Measurements from ENCODE around the gene IQGAP1.

The IQGAP1 gene

GRCh38 chr15:90539789-90540188 lies 151.7 kb downstream of the IQGAP1 start:
- CTCF ChIA-PET, result interaction anchor here (0.5 to 1.4 kb wide), 6 partner anchors 9 to 392 kb away, joined by 3 to 4 read pairs (median 3); no protein-coding TSS in a partner anchor
- Histone ChIP-seq H3K9me3 (ENCODE audit: control insufficient read depth, insufficient read depth, low read depth, low read length) (no peaks in the 10 kb centered on the region), H3K27ac (ENCODE audit: extremely low read depth, low read depth, low read length) (no peak overlapping the region), H3K4me1 (ENCODE audit: control insufficient read depth, insufficient read depth, low read length) (peaks cover 23% of the 10 kb centered on the region), H3K36me3 (ENCODE audit: control insufficient read depth in 2 of 2, insufficient read depth in 1 of 2, low read length in 2 of 2) (peaks cover 3 to 22% of the 10 kb centered on the region in 2 experiments; a peak in 2 of 3 replicates), H3K4me3 (ENCODE audit: low read depth, low read length) (no peak overlapping the region)
- POLR2A ChIA-PET, result no interaction called here
- TF ChIP-seq, protein P1, sequence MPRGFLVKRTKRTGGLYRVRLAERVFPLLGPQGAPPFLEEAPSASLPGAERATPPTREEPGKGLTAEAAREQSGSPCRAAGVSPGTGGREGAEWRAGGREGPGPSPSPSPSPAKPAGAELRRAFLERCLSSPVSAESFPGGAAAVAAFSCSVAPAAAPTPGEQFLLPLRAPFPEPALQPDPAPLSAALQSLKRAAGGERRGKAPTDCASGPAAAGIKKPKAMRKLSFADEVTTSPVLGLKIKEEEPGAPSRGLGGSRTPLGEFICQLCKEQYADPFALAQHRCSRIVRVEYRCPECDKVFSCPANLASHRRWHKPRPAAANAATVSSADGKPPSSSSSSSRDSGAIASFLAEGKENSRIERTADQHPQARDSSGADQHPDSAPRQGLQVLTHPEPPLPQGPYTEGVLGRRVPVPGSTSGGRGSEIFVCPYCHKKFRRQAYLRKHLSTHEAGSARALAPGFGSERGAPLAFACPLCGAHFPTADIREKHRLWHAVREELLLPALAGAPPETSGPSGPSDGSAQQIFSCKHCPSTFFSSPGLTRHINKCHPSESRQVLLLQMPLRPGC (tag by site-specific recombination; IDR thresholded peaks at IDR 0.05), result no peak

GRCh38 chr15:90540768-90541167 lies 152.7 kb downstream of the IQGAP1 start:
- no peaks in the 10 kb centered on the region for H3K9me3 ChIP-seq (ENCODE audit: control insufficient read depth, insufficient read depth, low read depth, low read length)
- peaks cover 18% of the 10 kb centered on the region for H3K4me1 ChIP-seq (ENCODE audit: control insufficient read depth, insufficient read depth, low read length)
- POLR2A ChIA-PET, result no interaction called here
- CTCF ChIA-PET, result no interaction called here
- H3K4me3 ChIP-seq (ENCODE audit: low read depth, low read length), result no peak overlapping the region
- peaks cover 3 to 22% of the 10 kb centered on the region in 2 experiments; a peak in 2 of 3 replicates for H3K36me3 ChIP-seq (ENCODE audit: control insufficient read depth in 2 of 2, insufficient read depth in 1 of 2, low read length in 2 of 2)
- no peak overlapping the region for H3K27ac ChIP-seq (ENCODE audit: extremely low read depth, low read depth, low read length)
- no peak for TF ChIP-seq ZNF37A (tag by site-specific recombination; IDR thresholded peaks at IDR 0.05)

DNA sequence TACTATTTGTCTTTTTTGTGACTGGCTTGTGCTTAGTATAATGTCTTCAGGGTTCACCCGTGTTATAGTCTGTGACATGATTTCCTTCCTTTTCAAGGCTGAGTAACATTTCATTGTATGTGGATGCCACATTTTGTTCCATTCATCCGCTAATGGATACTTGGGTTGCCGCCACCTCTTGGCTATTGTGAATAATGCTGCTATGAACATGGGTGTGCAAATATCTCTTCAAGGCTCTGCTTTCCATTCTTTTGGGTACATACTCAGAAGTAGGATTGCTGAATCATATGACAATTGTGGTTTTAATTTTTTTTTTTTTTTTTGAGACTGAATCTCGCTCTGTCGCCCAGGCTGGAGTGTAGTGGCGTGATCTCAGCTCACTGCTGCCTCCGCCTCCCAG lies 157.1 kb downstream of the IQGAP1 start:
- Histone ChIP-seq H3K4me1 (ENCODE audit: control insufficient read depth, insufficient read depth, low read length) (no peaks in the 10 kb centered on the region), H3K4me3 (ENCODE audit: low read depth, low read length) (no peak overlapping the region), H3K27ac (ENCODE audit: extremely low read depth, low read depth, low read length) (no peak overlapping the region), H3K9me3 (ENCODE audit: control insufficient read depth, insufficient read depth, low read depth, low read length) (no peaks in the 10 kb centered on the region), H3K36me3 (ENCODE audit: control insufficient read depth in 2 of 2, insufficient read depth in 1 of 2, low read length in 2 of 2) (peaks cover 22 to 24% of the 10 kb centered on the region in 2 experiments; a peak in 2 of 3 replicates)
- CTCF ChIA-PET, result no interaction called here
- POLR2A ChIA-PET, result no interaction called here
- TF ChIP-seq BCL11B (tag by site-specific recombination; IDR thresholded peaks at IDR 0.05; ENCODE audit: low read depth), result no peak
- TF ChIP-seq ZNF146 (tag by site-specific recombination; IDR thresholded peaks at IDR 0.05), result peak; percentile 52; the same call in 1 of the 2 replicates
- TF ChIP-seq, protein P2, sequence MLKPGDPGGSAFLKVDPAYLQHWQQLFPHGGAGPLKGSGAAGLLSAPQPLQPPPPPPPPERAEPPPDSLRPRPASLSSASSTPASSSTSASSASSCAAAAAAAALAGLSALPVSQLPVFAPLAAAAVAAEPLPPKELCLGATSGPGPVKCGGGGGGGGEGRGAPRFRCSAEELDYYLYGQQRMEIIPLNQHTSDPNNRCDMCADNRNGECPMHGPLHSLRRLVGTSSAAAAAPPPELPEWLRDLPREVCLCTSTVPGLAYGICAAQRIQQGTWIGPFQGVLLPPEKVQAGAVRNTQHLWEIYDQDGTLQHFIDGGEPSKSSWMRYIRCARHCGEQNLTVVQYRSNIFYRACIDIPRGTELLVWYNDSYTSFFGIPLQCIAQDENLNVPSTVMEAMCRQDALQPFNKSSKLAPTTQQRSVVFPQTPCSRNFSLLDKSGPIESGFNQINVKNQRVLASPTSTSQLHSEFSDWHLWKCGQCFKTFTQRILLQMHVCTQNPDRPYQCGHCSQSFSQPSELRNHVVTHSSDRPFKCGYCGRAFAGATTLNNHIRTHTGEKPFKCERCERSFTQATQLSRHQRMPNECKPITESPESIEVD (tag by site-specific recombination; IDR thresholded peaks at IDR 0.05), result no peak

- H3K4me3 ChIP-seq (ENCODE audit: low read depth, low read length), result no peak overlapping the region
- POLR2A ChIA-PET, result interaction anchor here (1.1 kb wide), 1 partner anchor 12 kb away, joined by 4 read pairs; no protein-coding TSS in a partner anchor
- H3K36me3 ChIP-seq (ENCODE audit: control insufficient read depth in 2 of 2, insufficient read depth in 1 of 2, low read length in 2 of 2), result peaks cover 24 to 26% of the 10 kb centered on the region in 2 experiments; a peak in 2 of 3 replicates
- H3K27ac ChIP-seq (ENCODE audit: extremely low read depth, low read depth, low read length), result no peak overlapping the region
- CTCF ChIA-PET, result no interaction called here
- no peaks in the 10 kb centered on the region for H3K9me3 ChIP-seq (ENCODE audit: control insufficient read depth, insufficient read depth, low read depth, low read length)
- TF ChIP-seq ZNF670 (tag by site-specific recombination; IDR thresholded peaks at IDR 0.05; ENCODE audit: low read depth) (no peak), ZNF155 (tag by site-specific recombination; IDR thresholded peaks at IDR 0.05) (no peak), HOXA7 (CRISPR knock-in tag; IDR thresholded peaks at IDR 0.05; ENCODE audit: borderline replicate concordance) (no peak), KLF10 (tag by site-specific recombination; IDR thresholded peaks at IDR 0.05) (no peak), GLIS2 (tag by site-specific recombination; IDR thresholded peaks at IDR 0.05) (no peak), ZNF529 (tag by site-specific recombination; IDR thresholded peaks at IDR 0.05; ENCODE audit: insufficient replicate concordance) (no peak), ZNF792 (tag by site-specific recombination; IDR thresholded peaks at IDR 0.05) (no peak), WT1 (tag by site-specific recombination; IDR thresholded peaks at IDR 0.05) (no peak), ZNF560 (tag by site-specific recombination; IDR thresholded peaks at IDR 0.05; ENCODE audit: borderline replicate concordance) (no peak)
- TF ChIP-seq, protein P3, sequence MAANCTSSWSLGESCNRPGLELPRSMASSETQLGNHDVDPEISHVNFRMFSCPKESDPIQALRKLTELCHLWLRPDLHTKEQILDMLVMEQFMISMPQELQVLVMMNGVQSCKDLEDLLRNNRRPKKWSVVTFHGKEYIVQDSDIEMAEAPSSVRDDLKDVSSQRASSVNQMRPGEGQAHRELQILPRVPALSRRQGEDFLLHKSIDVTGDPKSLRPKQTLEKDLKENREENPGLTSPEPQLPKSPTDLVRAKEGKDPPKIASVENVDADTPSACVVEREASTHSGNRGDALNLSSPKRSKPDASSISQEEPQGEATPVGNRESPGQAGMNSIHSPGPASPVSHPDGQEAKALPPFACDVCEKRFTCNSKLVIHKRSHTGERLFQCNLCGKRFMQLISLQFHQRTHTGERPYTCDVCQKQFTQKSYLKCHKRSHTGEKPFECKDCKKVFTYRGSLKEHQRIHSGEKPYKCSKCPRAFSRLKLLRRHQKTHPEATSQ (tag by site-specific recombination; IDR thresholded peaks at IDR 0.05), result no peak
- H3K4me1 ChIP-seq (ENCODE audit: control insufficient read depth, insufficient read depth, low read length), result no peaks in the 10 kb centered on the region
Measured at GRCh38 chr15:90547540-90547939, 159.5 kb downstream of the IQGAP1 start.

Measured in HEK293 (cell line).